ENCODE results near the gene CBX5. TPM values are rescaled to one million over a fixed set of nuclear protein-coding genes. Genes with fewer than 3 reads are reported as not detected.

The CBX5 gene
- total and polyA plus RNA-seq, 9 of the 15 experiments (the other 6 are each of a cell fraction or from before 2014, with no cell fraction given), result 32.6 to 102 (median 59.2) TPM

DNA sequence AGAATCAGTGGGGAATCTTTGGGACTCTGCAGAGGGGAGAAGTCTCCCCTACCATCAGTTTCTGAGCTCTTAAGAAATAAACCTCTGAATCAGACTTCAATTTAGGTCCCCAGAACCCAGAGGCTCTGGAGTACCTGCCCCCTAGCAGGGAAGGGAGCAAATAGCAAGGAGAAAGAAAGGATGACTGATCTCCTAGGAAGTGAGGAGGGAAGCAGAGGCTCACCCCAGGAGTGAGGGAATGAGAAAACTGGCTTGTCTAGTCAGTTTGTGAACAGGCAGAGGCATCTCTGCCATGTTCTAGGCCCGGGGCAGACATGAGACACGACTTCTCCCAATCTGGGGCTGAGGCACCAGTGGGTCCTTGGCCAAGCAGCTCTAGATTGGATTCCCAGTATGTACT lies 66.8 kb downstream of the CBX5 start:
- Histone ChIP-seq H4K20me1 (replicated peaks; ENCODE audit: control insufficient read depth, insufficient read depth, low read length) (peaks cover 5% of the 10 kb centered on the region), H3K36me3 (ENCODE audit: control insufficient read depth, insufficient read depth, low read length) (no peaks in the 10 kb centered on the region), H3K27me3 (ENCODE audit: control insufficient read depth in 2 of 2, insufficient read depth in 2 of 2, low read length in 2 of 2) (no peaks in the 10 kb centered on the region), H3K4me1 (replicated peaks in 1 of 2; ENCODE audit: control insufficient read depth in 2 of 2, insufficient read depth in 2 of 2, low read length in 2 of 2) (peaks cover 25 to 49% of the 10 kb centered on the region in 2 experiments), H3K79me2 (ENCODE audit: control insufficient read depth, insufficient read depth, low read length) (no peaks in the 10 kb centered on the region), H3K9me3 (replicated peaks; ENCODE audit: control insufficient read depth, insufficient read depth, low read depth, low read length) (no peaks in the 10 kb centered on the region; the same call in 1 of the 2 replicates), H3K4me2 (ENCODE audit: insufficient read depth, low read length) (no peak overlapping the region), H3K4me3 (no peak overlapping the region), H3K27ac (ENCODE audit: extremely low read depth, low read depth, low read length) (no peak overlapping the region), H3K9ac (ENCODE audit: insufficient read depth in 1 of 2, low read depth in 2 of 2, low read length in 2 of 2) (no peak overlapping the region), H2AFZ (ENCODE audit: low read depth, low read length) (no peak overlapping the region), H3K9me1 (ENCODE audit: control insufficient read depth, insufficient read depth, low read length) (no peaks in the 10 kb centered on the region)
- no TSS peak for BruUV-seq (replicated peaks)
- intact Hi-C loops (cut with micrococcal nuclease), result no loop called here
- TF ChIP-seq ZNF133 (CRISPR knock-in tag; IDR thresholded peaks at IDR 0.05), result no peak
- TF ChIP-seq, protein P1, sequence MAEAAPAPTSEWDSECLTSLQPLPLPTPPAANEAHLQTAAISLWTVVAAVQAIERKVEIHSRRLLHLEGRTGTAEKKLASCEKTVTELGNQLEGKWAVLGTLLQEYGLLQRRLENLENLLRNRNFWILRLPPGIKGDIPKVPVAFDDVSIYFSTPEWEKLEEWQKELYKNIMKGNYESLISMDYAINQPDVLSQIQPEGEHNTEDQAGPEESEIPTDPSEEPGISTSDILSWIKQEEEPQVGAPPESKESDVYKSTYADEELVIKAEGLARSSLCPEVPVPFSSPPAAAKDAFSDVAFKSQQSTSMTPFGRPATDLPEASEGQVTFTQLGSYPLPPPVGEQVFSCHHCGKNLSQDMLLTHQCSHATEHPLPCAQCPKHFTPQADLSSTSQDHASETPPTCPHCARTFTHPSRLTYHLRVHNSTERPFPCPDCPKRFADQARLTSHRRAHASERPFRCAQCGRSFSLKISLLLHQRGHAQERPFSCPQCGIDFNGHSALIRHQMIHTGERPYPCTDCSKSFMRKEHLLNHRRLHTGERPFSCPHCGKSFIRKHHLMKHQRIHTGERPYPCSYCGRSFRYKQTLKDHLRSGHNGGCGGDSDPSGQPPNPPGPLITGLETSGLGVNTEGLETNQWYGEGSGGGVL (CRISPR knock-in tag; IDR thresholded peaks at IDR 0.05), result no peak
- no peak for TF ChIP-seq TAF7 (tag; IDR thresholded peaks at IDR 0.05)
- TF ChIP-seq GABPA (tag; conservative IDR thresholded peaks at IDR 0.05; ENCODE audit: low read depth), result no peak
- TF ChIP-seq HMG20B (CRISPR knock-in tag; IDR thresholded peaks at IDR 0.05), result no peak
- TF ChIP-seq ZKSCAN3 (CRISPR knock-in tag; IDR thresholded peaks at IDR 0.05), result no peak
- TF ChIP-seq, protein P2, sequence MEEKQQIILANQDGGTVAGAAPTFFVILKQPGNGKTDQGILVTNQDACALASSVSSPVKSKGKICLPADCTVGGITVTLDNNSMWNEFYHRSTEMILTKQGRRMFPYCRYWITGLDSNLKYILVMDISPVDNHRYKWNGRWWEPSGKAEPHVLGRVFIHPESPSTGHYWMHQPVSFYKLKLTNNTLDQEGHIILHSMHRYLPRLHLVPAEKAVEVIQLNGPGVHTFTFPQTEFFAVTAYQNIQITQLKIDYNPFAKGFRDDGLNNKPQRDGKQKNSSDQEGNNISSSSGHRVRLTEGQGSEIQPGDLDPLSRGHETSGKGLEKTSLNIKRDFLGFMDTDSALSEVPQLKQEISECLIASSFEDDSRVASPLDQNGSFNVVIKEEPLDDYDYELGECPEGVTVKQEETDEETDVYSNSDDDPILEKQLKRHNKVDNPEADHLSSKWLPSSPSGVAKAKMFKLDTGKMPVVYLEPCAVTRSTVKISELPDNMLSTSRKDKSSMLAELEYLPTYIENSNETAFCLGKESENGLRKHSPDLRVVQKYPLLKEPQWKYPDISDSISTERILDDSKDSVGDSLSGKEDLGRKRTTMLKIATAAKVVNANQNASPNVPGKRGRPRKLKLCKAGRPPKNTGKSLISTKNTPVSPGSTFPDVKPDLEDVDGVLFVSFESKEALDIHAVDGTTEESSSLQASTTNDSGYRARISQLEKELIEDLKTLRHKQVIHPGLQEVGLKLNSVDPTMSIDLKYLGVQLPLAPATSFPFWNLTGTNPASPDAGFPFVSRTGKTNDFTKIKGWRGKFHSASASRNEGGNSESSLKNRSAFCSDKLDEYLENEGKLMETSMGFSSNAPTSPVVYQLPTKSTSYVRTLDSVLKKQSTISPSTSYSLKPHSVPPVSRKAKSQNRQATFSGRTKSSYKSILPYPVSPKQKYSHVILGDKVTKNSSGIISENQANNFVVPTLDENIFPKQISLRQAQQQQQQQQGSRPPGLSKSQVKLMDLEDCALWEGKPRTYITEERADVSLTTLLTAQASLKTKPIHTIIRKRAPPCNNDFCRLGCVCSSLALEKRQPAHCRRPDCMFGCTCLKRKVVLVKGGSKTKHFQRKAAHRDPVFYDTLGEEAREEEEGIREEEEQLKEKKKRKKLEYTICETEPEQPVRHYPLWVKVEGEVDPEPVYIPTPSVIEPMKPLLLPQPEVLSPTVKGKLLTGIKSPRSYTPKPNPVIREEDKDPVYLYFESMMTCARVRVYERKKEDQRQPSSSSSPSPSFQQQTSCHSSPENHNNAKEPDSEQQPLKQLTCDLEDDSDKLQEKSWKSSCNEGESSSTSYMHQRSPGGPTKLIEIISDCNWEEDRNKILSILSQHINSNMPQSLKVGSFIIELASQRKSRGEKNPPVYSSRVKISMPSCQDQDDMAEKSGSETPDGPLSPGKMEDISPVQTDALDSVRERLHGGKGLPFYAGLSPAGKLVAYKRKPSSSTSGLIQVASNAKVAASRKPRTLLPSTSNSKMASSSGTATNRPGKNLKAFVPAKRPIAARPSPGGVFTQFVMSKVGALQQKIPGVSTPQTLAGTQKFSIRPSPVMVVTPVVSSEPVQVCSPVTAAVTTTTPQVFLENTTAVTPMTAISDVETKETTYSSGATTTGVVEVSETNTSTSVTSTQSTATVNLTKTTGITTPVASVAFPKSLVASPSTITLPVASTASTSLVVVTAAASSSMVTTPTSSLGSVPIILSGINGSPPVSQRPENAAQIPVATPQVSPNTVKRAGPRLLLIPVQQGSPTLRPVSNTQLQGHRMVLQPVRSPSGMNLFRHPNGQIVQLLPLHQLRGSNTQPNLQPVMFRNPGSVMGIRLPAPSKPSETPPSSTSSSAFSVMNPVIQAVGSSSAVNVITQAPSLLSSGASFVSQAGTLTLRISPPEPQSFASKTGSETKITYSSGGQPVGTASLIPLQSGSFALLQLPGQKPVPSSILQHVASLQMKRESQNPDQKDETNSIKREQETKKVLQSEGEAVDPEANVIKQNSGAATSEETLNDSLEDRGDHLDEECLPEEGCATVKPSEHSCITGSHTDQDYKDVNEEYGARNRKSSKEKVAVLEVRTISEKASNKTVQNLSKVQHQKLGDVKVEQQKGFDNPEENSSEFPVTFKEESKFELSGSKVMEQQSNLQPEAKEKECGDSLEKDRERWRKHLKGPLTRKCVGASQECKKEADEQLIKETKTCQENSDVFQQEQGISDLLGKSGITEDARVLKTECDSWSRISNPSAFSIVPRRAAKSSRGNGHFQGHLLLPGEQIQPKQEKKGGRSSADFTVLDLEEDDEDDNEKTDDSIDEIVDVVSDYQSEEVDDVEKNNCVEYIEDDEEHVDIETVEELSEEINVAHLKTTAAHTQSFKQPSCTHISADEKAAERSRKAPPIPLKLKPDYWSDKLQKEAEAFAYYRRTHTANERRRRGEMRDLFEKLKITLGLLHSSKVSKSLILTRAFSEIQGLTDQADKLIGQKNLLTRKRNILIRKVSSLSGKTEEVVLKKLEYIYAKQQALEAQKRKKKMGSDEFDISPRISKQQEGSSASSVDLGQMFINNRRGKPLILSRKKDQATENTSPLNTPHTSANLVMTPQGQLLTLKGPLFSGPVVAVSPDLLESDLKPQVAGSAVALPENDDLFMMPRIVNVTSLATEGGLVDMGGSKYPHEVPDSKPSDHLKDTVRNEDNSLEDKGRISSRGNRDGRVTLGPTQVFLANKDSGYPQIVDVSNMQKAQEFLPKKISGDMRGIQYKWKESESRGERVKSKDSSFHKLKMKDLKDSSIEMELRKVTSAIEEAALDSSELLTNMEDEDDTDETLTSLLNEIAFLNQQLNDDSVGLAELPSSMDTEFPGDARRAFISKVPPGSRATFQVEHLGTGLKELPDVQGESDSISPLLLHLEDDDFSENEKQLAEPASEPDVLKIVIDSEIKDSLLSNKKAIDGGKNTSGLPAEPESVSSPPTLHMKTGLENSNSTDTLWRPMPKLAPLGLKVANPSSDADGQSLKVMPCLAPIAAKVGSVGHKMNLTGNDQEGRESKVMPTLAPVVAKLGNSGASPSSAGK (IDR thresholded peaks at IDR 0.05), result no peak
- ATAC-seq (no peak), DNase-seq (ENCODE audit: extremely low read depth in 1 of 4, low spot score in 3 of 4) (no peak), FAIRE-seq (no peak)
- ChIA-PET CTCF (ENCODE audit: low intra/inter-chr PET ratio) (interaction anchor here (0.6 to 0.7 kb wide), 2 partner anchors 179 to 223 kb away, joined by 3 to 5 read pairs; no protein-coding TSS in a partner anchor), POLR2A (interaction anchor here (1.0 kb wide), 1 partner anchor 67 kb away, joined by 3 read pairs; the partner anchor contains the start of genes CBX5 and HNRNPA1)
- in situ Hi-C loops (cut with MboI), result loop anchor here (25.0 kb wide), 1 partner anchor 451 kb away; the partner anchor contains the start of gene CISTR
- WGBS (ENCODE audit: insufficient coverage, low coverage, missing lambda C conversion rate), result 11% methylated on average over 2 of the region's 2 CpGs
